Measurements from ENCODE around the gene AARS2. TPM values are rescaled to one million over a fixed set of nuclear protein-coding genes. Genes with fewer than 3 reads are reported as not detected.
A peak's percentile ranks its signal among the peaks of the same experiment; 100 is the strongest.

Gene AARS2
- total RNA-seq, 4 donors from 2014 or later = 14.1 to 24.7 (median 21.0) TPM

DNA sequence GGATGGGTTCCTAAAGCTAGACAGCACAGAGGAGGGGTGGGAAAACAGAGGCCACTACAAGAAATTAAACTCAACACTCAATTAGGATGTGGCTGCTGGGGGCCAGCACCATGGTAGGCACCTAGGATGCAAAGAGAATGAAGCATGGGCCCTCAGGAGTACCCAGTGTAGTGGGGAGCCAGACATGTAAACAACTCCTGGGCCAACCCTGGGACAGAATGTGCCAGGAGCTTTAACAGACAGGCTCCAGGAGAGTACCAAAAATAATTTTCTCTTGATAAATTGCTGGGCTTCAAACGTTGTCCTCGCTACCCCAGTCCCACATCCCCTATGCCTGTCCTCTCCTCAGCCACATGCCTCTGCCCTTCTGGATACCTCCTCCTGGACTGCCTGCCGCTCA, 41.2 kb downstream of the AARS2 start:
- intact Hi-C loops (cut with DNase I; ENCODE audit: low total_unique reads) = no loop called here
- no peak for TF ChIP-seq POLR2A (IDR thresholded peaks at IDR 0.05)
- no peak for TF ChIP-seq CTCF (IDR thresholded peaks at IDR 0.05)
- Histone ChIP-seq H3K4me1 (peaks cover 0 to 6% of the 10 kb centered on the region in 2 donors), H3K9me3 (no peaks in the 10 kb centered on the region), H3K27ac (no peak overlapping the region), H3K4me3 (no peak overlapping the region), H3K27me3 (peaks cover 12 to 18% of the 10 kb centered on the region in 2 donors), H3K36me3 (no peaks in the 10 kb centered on the region)
- no peak for DNase-seq

GRCh38 chr6:44271406-44271723, 41.8 kb downstream of the AARS2 start:
- no peak overlapping the region for H3K27ac ChIP-seq
- peaks cover 0 to 6% of the 10 kb centered on the region in 2 donors for H3K4me1 ChIP-seq
- no peak for DNase-seq
- H3K9me3 ChIP-seq = no peaks in the 10 kb centered on the region
- H3K27me3 ChIP-seq = peaks cover 12 to 16% of the 10 kb centered on the region in 2 donors
- no peak overlapping the region for H3K4me3 ChIP-seq
- intact Hi-C loops (cut with DNase I; ENCODE audit: low total_unique reads) = no loop called here
- no peak for TF ChIP-seq POLR2A (IDR thresholded peaks at IDR 0.05)
- no peaks in the 10 kb centered on the region for H3K36me3 ChIP-seq

DNA sequence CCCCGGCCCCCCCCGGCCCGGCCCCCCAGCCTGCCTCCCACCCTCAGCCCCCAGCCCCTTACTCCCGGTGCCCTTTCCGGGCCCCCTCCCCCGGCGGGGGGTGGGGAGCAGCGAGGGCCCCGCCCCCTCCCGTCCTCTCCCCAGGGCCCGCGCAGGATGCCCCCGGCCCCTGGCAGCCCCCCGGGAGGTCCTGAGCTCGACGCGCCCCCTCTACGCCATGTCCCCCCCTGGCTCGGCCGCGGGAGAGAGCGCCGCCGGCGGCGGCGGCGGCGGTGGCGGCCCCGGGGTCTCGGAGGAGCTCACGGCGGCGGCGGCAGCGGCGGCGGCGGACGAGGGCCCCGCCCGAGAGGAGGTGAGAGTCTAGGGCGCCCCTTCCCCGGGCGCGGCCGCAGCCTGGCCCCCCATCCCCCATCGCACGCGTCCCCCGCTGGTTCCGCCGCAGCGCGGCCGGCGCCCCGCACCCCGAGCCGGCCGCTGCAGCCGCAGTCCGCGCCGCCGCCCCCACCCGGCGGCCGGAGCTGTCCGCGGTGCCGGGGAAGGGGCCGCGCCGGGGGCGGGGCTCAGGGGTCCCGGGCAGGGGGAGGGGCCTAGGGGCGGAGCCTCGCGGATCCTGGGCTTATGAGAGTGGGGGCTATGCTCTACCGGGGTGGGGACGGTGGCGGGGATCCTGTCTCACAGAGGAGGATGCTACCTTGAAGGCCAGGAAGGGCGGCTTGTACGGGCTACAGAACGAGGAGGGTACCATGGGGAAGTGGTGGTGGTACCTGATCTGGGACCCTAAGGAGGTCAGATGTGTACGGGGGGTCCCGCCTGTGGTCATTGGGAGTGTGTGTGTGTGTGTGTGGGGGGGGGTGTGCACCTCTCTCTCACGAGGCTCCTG, 42.4 kb downstream of the AARS2 start:
- H3K4me3 ChIP-seq = peak overlapping the region; percentile 17 to 33
- intact Hi-C loops (cut with DNase I; ENCODE audit: low total_unique reads) = no loop called here
- DNase-seq = no peak
- no peaks in the 10 kb centered on the region for H3K9me3 ChIP-seq
- peaks cover 0 to 6% of the 10 kb centered on the region in 2 donors for H3K4me1 ChIP-seq
- TF ChIP-seq CTCF (IDR thresholded peaks at IDR 0.05) (no peak), POLR2A (IDR thresholded peaks at IDR 0.05) (no peak)
- H3K36me3 ChIP-seq = no peaks in the 10 kb centered on the region
- H3K27ac ChIP-seq = no peak overlapping the region
- peaks cover 12 to 13% of the 10 kb centered on the region in 2 donors for H3K27me3 ChIP-seq

DNA sequence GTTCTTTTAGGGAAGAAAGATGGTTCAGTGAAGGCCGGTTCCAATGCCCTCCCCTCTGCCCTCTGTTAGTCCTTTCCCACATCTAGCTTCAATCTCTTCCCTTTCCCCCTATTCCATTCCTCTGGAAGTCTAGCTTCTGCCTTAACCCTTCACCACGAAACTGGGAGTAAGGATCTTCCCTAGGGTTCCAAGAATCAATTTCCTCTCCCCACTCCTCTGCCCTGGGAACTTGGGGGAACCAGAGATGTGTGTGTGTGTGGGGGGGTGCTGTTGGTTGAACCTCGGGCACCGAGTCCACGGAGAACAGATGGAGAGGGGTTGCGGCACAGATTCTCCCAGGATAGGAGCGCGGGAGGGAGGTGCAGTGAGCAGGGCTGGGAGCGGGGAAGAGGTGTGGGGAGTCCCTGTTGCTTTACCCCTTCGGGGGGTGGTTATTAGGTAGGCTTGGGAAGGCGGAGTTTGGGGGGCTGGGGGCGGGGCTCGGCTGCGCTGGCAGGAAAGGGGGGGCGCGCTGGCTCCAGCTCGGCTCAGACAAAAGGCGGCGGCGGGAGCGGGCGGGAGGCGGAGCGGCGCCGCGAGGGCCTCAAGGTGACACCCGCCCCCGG, 43.1 kb downstream of the AARS2 start, which contains the start of gene TMEM151B:
Gene TMEM151B (plus strand): TSS at position 530 of the 605 bp plus-strand sequence. CDS start 293 bp downstream, outside the sequence.
- Histone ChIP-seq H3K9me3 (no peaks in the 10 kb centered on the region), H3K27ac (no peak within 1 kb of the TSS), H3K4me1 (peaks cover 0 to 6% of the 10 kb centered on the region in 2 donors), H3K4me3 (peak within 1 kb of the TSS; percentile 17 to 33), H3K36me3 (no peaks in the 10 kb centered on the region), H3K27me3 (peaks cover 12 to 13% of the 10 kb centered on the region in 2 donors)
- intact Hi-C loops (cut with DNase I; ENCODE audit: low total_unique reads) = no loop called here
- no peak for TF ChIP-seq POLR2A (IDR thresholded peaks at IDR 0.05)
- no peak for TF ChIP-seq CTCF (IDR thresholded peaks at IDR 0.05)
- no peak for DNase-seq

GRCh38 chr6:44269178-44269920, 43.8 kb downstream of the AARS2 start:
- DNase-seq = no peak
- Histone ChIP-seq H3K4me3 (no peak overlapping the region), H3K27ac (no peak overlapping the region), H3K9me3 (no peaks in the 10 kb centered on the region), H3K27me3 (peaks cover 12 to 13% of the 10 kb centered on the region in 2 donors), H3K36me3 (no peaks in the 10 kb centered on the region), H3K4me1 (peaks cover 0 to 11% of the 10 kb centered on the region in 2 donors)
- TF ChIP-seq POLR2A (IDR thresholded peaks at IDR 0.05) (no peak), CTCF (IDR thresholded peaks at IDR 0.05) (no peak)
- intact Hi-C loops (cut with DNase I; ENCODE audit: low total_unique reads) = no loop called here

All from uterus (tissue), 4 donors.